Stomach (tissue), 9 donors: ENCODE results near the gene ARL16. TPM values are rescaled to one million over a fixed set of nuclear protein-coding genes. Genes with fewer than 3 reads are reported as not detected.

Experiments used
- DNase-seq, 2 donors: peaks; one replicate each; pipeline versions ENCODE4 v3.0.0 to v3.0.0-alpha.2; 2013 to 2019
- H3K27ac ChIP-seq, 5 donors: fragments of 200-600 bp in 4 of 5; sonication (generic) in 4 of 5; one replicate each; pipeline ENCODE4 v1.5.1; 2013 to 2019; ENCODE audit warnings: mild to moderate bottlenecking in 1 of 5, moderate library complexity in 1 of 5
- H3K27me3 ChIP-seq, 3 donors: fragments of 200-600 bp; sonication (generic); one replicate each; pipeline ENCODE4 v1.5.1; 2017 to 2019; ENCODE audit warnings: mixed run types in 1 of 3
- H3K36me3 ChIP-seq, 4 donors: fragments of 200-600 bp; sonication (generic); 1 replicate in 3 of 4; 2 replicates in 1 of 4; pipeline ENCODE4 v1.5.1; 2016 to 2019
- H3K4me1 ChIP-seq, 4 donors: fragments of 200-600 bp; sonication (generic); one replicate each; pipeline ENCODE4 v1.5.1; 2016 to 2019
- H3K4me3 ChIP-seq, 4 donors: fragments of 200-600 bp; sonication (generic) in 3 of 4; one replicate each; pipeline ENCODE4 v1.5.1; 2016 to 2019; ENCODE audit warnings: mild to moderate bottlenecking in 1 of 4
- H3K9me3 ChIP-seq, 4 donors: fragments of 200-600 bp; sonication (generic); one replicate each; pipeline ENCODE4 v1.5.1; 2016 to 2019
- CTCF ChIP-seq, 7 experiments: fragments of 450-650 bp in 4 of 7; fragments of 200-600 bp in 3 of 7; sonication (generic) in 3 of 7; IDR thresholded peaks; one replicate each; pipeline ENCODE4 v1.5.1; 2016 to 2019; ENCODE audit warnings: antibody characterized with exemption in 7 of 7, control low read depth in 2 of 7, mild to moderate bottlenecking in 1 of 7
- EP300 ChIP-seq: sonication (generic); formaldehyde crosslinking; IDR thresholded peaks from one replicate; pipeline ENCODE4 v1.6.1; 2017; ENCODE audit warnings: antibody characterized with exemption
- POLR2A ChIP-seq, 4 donors: fragments of 450-650 bp; IDR thresholded peaks; one replicate each; pipeline ENCODE4 v1.6.1; 2016; ENCODE audit warnings: antibody characterized with exemption in 4 of 4, control low read depth in 2 of 4, mild to moderate bottlenecking in 1 of 4, moderate library complexity in 1 of 4
- POLR2AphosphoS5 ChIP-seq, 3 donors: sonication (generic); formaldehyde crosslinking; IDR thresholded peaks; one replicate each; pipeline ENCODE4 v1.6.1; 2016; ENCODE audit warnings: antibody characterized with exemption in 3 of 3
- WGBS, 5 donors: extraction: QIAGEN DNeasy Blood & Tissue Kit in 3 of 5; methylation state at CpG; one replicate each; pipeline versions ENCODE4 v1.1.5 to v1.1.7; 2013 to 2018; 5-methylcytosine and 5-hydroxymethylcytosine counted together
- intact Hi-C: fragments of 100-400 bp; cut with DNase I; formaldehyde crosslinking; loops from one replicate; pipeline ENCODE4 v1.15.1; 2023; ENCODE audit warnings: low total_unique reads
- polyA plus RNA-seq, 3 donors: library from polyadenylated mRNA; stranded (reverse); fragments of 200-250 nt; gene quantifications; one replicate each; pipeline ENCODE4 v1.2.3, GENCODE V29; 2013
- total RNA-seq, 5 donors: library from RNA; depleted of rRNA; stranded (reverse); fragments of >200 nt; gene quantifications; one replicate each; pipeline versions ENCODE4 v1.1.0 to v1.2.3, GENCODE V29; 2014 to 2016
- donor health status: healthy with polysubstance abuse.
- donor health status: Bipolar disorder and iron deficiency.
- donor health status: healthy.

Gene ARL16
- total and polyA plus RNA-seq, 8 donors, result 8.1 to 109 (median 39.8) TPM

GRCh38 chr17:81715872-81716673 lies 32.5 kb upstream of the ARL16 start:
- peaks cover 4 to 54% (median 49%) of the 10 kb centered on the region in 4 donors for H3K36me3 ChIP-seq
- DNase-seq, result no peak
- H3K4me1 ChIP-seq, result peaks cover 28 to 39% (median 35%) of the 10 kb centered on the region in 4 donors
- no peak for TF ChIP-seq EP300
- no peak for TF ChIP-seq POLR2AphosphoS5 (IDR thresholded peaks at IDR 0.05)
- TF ChIP-seq CTCF (IDR thresholded peaks at IDR 0.05), result no peak
- TF ChIP-seq POLR2A (IDR thresholded peaks at IDR 0.05), result no peak
- intact Hi-C loops, result no loop called here
- H3K27me3 ChIP-seq, result no peaks in the 10 kb centered on the region
- H3K27ac ChIP-seq, result no peak overlapping the region
- 88 to 93% (median 90%) methylated on average over 22 to 43 of the region's 43 CpGs for WGBS, 5 donors
- H3K9me3 ChIP-seq, result no peaks in the 10 kb centered on the region
- H3K4me3 ChIP-seq, result no peak overlapping the region

GRCh38 chr17:81715107-81715871 lies 31.7 kb upstream of the ARL16 start:
- DNase-seq, result no peak
- TF ChIP-seq EP300 (no peak), CTCF (IDR thresholded peaks at IDR 0.05) (no peak), POLR2A (IDR thresholded peaks at IDR 0.05) (no peak), POLR2AphosphoS5 (IDR thresholded peaks at IDR 0.05) (no peak)
- Histone ChIP-seq H3K4me1 (peaks cover 35 to 46% (median 43%) of the 10 kb centered on the region in 4 donors), H3K9me3 (no peaks in the 10 kb centered on the region), H3K36me3 (peaks cover 4 to 49% (median 45%) of the 10 kb centered on the region in 4 donors), H3K27me3 (no peaks in the 10 kb centered on the region), H3K27ac (no peak overlapping the region), H3K4me3 (no peak overlapping the region)
- 89 to 92% (median 90%) methylated on average over 25 to 32 of the region's 32 CpGs for WGBS, 5 donors
- intact Hi-C loops, result no loop called here

DNA sequence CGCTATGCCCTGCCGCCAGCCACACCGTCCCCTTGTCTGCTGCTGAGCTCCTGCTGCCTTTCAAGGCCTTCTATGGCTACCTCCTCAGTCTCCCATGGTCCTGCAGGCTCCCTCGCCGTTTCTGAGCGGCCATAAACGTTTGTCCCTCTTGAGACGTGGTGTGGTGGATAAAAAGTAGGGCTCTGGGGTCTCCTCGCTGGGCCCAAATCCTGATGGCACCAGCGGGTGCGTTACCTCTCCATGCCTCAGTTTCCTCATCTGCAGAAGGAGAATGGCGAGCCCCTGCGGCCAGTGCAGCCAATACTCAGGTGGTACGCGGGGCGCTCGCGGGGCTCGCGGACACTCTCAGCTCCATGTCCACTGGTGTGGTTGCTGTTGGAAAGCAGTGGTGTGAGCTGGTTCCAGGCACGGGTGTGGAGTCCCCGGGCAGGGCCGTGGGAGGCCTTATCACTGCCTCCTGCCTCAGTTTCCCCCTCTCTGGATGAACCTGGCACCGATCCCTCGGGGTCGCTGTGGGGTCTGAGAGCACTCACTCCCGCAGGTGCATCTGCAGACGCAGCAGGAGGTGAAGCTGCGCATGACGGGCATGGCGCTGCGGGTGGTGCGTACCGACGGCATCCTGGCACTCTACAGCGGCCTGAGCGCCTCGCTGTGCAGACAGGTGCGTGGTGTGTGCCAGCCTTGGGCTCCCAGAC lies 31.0 kb upstream of the ARL16 start:
- no peak for DNase-seq
- peak overlapping the region; percentile 77 to 90 (median 85) for H3K27ac ChIP-seq

More for the DNA sequence above, 31.0 kb upstream of the ARL16 start:
- Histone ChIP-seq H3K36me3 (peaks cover 4 to 42% (median 38%) of the 10 kb centered on the region in 4 donors), H3K9me3 (no peaks in the 10 kb centered on the region), H3K27me3 (no peaks in the 10 kb centered on the region), H3K4me1 (peaks cover 40 to 54% (median 48%) of the 10 kb centered on the region in 4 donors), H3K4me3 (peak overlapping the region in 3 of 4 donors; percentile 61 to 94 (median 91))
- TF ChIP-seq EP300 (no peak), POLR2A (IDR thresholded peaks at IDR 0.05) (no peak), POLR2AphosphoS5 (IDR thresholded peaks at IDR 0.05) (no peak), CTCF (IDR thresholded peaks at IDR 0.05) (no peak)
- intact Hi-C loops, result no loop called here
- 88 to 93% (median 89%) methylated on average over 26 to 39 of the region's 39 CpGs for WGBS, 5 donors
